ENCODE measurements around the gene CLDN15.

DNA sequence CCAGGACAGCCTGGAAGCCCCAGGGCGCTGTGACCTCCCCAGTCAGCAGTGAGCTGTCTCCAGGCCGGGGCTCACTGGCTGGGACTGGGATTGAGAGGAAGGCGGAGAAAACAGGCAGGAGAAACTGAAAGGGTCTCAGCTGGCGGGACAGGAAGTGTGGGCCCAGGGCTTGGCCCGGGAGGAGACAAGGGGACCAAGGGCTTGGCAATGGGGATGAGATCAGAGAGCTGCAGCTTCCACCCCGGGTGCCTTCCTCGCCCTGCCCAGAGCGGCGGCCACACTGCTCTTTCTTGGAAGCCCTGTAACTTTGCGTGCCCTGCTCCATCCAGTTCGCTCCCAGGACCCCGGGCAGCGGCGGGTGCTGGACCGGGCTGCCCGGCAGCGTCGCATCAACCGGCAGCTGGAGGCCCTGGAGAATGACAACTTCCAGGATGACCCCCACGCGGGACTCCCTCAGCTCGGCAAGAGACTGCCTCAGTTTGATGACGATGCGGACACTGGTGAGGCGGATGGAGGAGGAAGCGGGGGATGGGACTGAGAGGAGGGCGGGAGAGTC is 15.2 kb downstream of the CLDN15 start:
- TF ChIP-seq, protein P1, sequence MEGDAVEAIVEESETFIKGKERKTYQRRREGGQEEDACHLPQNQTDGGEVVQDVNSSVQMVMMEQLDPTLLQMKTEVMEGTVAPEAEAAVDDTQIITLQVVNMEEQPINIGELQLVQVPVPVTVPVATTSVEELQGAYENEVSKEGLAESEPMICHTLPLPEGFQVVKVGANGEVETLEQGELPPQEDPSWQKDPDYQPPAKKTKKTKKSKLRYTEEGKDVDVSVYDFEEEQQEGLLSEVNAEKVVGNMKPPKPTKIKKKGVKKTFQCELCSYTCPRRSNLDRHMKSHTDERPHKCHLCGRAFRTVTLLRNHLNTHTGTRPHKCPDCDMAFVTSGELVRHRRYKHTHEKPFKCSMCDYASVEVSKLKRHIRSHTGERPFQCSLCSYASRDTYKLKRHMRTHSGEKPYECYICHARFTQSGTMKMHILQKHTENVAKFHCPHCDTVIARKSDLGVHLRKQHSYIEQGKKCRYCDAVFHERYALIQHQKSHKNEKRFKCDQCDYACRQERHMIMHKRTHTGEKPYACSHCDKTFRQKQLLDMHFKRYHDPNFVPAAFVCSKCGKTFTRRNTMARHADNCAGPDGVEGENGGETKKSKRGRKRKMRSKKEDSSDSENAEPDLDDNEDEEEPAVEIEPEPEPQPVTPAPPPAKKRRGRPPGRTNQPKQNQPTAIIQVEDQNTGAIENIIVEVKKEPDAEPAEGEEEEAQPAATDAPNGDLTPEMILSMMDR (IDR thresholded peaks at IDR 0.05 in 8 of 11, conservative IDR thresholded peaks at IDR 0.05 in 3 of 11): no peak
- TF ChIP-seq POLR2A (IDR thresholded peaks at IDR 0.05) (no peak), POLR2AphosphoS5 (IDR thresholded peaks at IDR 0.05) (no peak)

Measured in spleen (tissue), 7 donors.